ENCODE measurements around the gene EEFSEC.

- no peak for TF ChIP-seq CTCF (conservative IDR thresholded peaks at IDR 0.05)
- no peak for TF ChIP-seq EZH2 (IDR thresholded peaks at IDR 0.05; ENCODE audit: low read depth)
These were observed 24.6 kb downstream of the EEFSEC start for GRCh38 chr3:128177865-128178264.
